ENCODE data around the gene PARD6A.

PARD6A gene

GRCh38 chr16:67647681-67648080 lies 13.1 kb upstream of the PARD6A start:
- TF ChIP-seq NFIC (IDR thresholded peaks at IDR 0.05), result no peak
- TF ChIP-seq ZBTB7A (IDR thresholded peaks at IDR 0.05; ENCODE audit: low read depth), result no peak
- TF ChIP-seq REST (IDR thresholded peaks at IDR 0.05; ENCODE audit: low read depth), result no peak
- no peak for TF ChIP-seq TEAD4 (IDR thresholded peaks at IDR 0.05)

- TF ChIP-seq TCF12 (IDR thresholded peaks at IDR 0.05; ENCODE audit: low read depth) (no peak), CEBPB (IDR thresholded peaks at IDR 0.05) (no peak), NFIC (IDR thresholded peaks at IDR 0.05) (no peak), YY1 (IDR thresholded peaks at IDR 0.05; ENCODE audit: low read depth) (no peak), RAD21 (IDR thresholded peaks at IDR 0.05; ENCODE audit: low read depth) (no peak), CREB1 (IDR thresholded peaks at IDR 0.05; ENCODE audit: low read depth) (no peak), MAX (IDR thresholded peaks at IDR 0.05) (no peak), TEAD4 (IDR thresholded peaks at IDR 0.05) (no peak), EGR1 (IDR thresholded peaks at IDR 0.05) (no peak)
- TF ChIP-seq, protein P1, sequence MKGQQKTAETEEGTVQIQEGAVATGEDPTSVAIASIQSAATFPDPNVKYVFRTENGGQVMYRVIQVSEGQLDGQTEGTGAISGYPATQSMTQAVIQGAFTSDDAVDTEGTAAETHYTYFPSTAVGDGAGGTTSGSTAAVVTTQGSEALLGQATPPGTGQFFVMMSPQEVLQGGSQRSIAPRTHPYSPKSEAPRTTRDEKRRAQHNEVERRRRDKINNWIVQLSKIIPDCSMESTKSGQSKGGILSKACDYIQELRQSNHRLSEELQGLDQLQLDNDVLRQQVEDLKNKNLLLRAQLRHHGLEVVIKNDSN (IDR thresholded peaks at IDR 0.05), result no peak
Measured at GRCh38 chr16:67648088-67648763, 12.5 kb upstream of the PARD6A start.

GRCh38 chr16:67648764-67649407 lies 11.9 kb upstream of the PARD6A start:
- TF ChIP-seq ZBTB7A (IDR thresholded peaks at IDR 0.05; ENCODE audit: low read depth) (no peak), YY1 (IDR thresholded peaks at IDR 0.05; ENCODE audit: low read depth) (no peak), RAD21 (IDR thresholded peaks at IDR 0.05; ENCODE audit: low read depth) (no peak)

DNA sequence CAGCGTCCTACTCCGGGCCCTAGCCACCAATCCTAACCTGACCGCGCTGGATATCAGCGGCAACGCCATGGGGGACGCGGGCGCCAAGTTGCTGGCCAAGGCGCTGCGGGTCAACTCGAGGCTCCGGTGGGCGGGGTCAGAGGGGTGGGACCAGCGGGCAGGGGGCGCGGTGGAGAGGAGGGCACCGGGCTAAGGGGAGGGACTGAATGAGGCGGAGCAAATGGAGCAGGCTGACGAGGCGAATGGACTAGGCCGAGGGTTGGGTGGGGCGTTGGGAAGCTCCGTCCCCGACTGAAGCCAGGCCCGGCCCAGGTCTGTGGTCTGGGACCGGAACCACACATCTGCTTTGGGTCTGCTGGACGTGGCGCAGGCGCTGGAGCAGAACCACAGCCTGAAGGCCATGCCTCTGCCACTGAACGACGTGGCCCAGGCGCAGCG lies 11.2 kb upstream of the PARD6A start:
- TF ChIP-seq MAX (IDR thresholded peaks at IDR 0.05), result no peak
- TF ChIP-seq NFIC (IDR thresholded peaks at IDR 0.05), result no peak
- TF ChIP-seq EP300 (IDR thresholded peaks at IDR 0.05; ENCODE audit: borderline replicate concordance), result no peak
- TF ChIP-seq ZBTB7A (IDR thresholded peaks at IDR 0.05; ENCODE audit: low read depth), result no peak
- TF ChIP-seq TCF12 (IDR thresholded peaks at IDR 0.05; ENCODE audit: low read depth), result no peak
- no peak for TF ChIP-seq YY1 (IDR thresholded peaks at IDR 0.05; ENCODE audit: low read depth)

- no peak for TF ChIP-seq NFIC (IDR thresholded peaks at IDR 0.05)
- TF ChIP-seq TCF12 (IDR thresholded peaks at IDR 0.05; ENCODE audit: low read depth), result no peak
- TF ChIP-seq, protein P1 (IDR thresholded peaks at IDR 0.05), result no peak
- TF ChIP-seq CEBPB (IDR thresholded peaks at IDR 0.05), result no peak
- TF ChIP-seq TEAD4 (IDR thresholded peaks at IDR 0.05), result no peak
- TF ChIP-seq TAF1 (IDR thresholded peaks at IDR 0.05; ENCODE audit: low read depth), result no peak
- no peak for TF ChIP-seq YY1 (IDR thresholded peaks at IDR 0.05; ENCODE audit: low read depth)
- TF ChIP-seq EP300 (IDR thresholded peaks at IDR 0.05; ENCODE audit: borderline replicate concordance), result no peak
- no peak for TF ChIP-seq REST (IDR thresholded peaks at IDR 0.05; ENCODE audit: low read depth)
Measured at GRCh38 chr16:67650023-67650422, 10.7 kb upstream of the PARD6A start.

- no peak for TF ChIP-seq NFIC (IDR thresholded peaks at IDR 0.05)
- TF ChIP-seq REST (IDR thresholded peaks at IDR 0.05; ENCODE audit: low read depth), result no peak
- no peak for TF ChIP-seq CREB1 (IDR thresholded peaks at IDR 0.05; ENCODE audit: low read depth)
- TF ChIP-seq EP300 (IDR thresholded peaks at IDR 0.05; ENCODE audit: borderline replicate concordance), result no peak
- no peak for TF ChIP-seq TAF1 (IDR thresholded peaks at IDR 0.05; ENCODE audit: low read depth)
Measured at GRCh38 chr16:67651039-67651438, 9.7 kb upstream of the PARD6A start.
